GM19468 (cell line): ENCODE measurements around the gene EPB41L4A.
A peak's percentile ranks its signal among the peaks of the same experiment; 100 is the strongest.

ENCODE experiments used
- ATAC-seq: cut with Tn5 transposase; IDR thresholded peaks from one replicate; pipeline ENCODE4 v1.9.1; 2021; ENCODE audit warnings: mild to moderate bottlenecking, moderate library complexity, moderate number of reproducible peaks; ENCODE audit not compliant: unreplicated experiment; ENCODE audit errors: extremely low read depth

Gene EPB41L4A

GRCh38 chr5:112356178-112356956, 62.7 kb downstream of the EPB41L4A start:
- no peak for ATAC-seq

GRCh38 chr5:112355058-112355685, 63.9 kb downstream of the EPB41L4A start:
- ATAC-seq = no peak

- no peak for ATAC-seq
Measured at GRCh38 chr5:112353678-112354077, 65.4 kb downstream of the EPB41L4A start.

- no peak for ATAC-seq
Measured at GRCh38 chr5:112351225-112351624, 67.9 kb downstream of the EPB41L4A start.

DNA sequence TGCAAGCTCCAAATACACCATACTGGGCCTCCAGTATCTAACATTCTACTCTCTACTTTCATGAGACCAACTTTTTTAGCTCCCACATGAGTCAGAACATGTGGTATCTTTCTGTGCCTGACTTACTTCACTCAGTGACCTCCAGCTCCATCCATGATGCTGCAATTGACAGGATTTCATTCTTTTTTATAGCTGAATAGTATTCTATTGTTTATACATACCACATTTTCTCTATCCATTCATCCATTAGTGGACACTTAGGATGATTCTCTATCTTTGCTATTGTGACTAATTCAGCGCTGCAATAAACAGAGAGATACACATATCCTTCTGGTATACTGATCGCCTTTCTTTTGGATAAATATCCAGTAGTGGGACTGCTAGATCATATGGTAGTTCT, 68.5 kb downstream of the EPB41L4A start:
- ATAC-seq = no peak

DNA sequence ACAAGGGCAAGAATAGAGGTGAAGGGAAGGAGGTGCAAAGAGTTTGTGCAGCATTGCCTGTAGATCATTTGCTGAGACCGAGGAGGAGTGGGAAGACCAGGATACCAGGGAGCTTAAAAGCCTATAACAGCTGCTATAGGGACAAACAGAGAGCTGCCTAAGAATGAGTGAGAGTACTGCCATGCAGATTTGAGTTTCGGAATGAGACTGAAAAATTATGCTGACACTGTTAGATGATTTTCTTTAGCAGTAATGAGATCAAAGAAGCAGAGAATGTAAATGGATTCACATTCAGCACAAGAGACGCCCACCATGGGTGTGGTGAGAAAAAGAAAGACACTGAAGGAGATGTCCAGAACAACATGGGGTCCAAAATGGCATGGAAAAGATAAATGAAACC, 69.7 kb downstream of the EPB41L4A start:
- ATAC-seq = no peak

DNA sequence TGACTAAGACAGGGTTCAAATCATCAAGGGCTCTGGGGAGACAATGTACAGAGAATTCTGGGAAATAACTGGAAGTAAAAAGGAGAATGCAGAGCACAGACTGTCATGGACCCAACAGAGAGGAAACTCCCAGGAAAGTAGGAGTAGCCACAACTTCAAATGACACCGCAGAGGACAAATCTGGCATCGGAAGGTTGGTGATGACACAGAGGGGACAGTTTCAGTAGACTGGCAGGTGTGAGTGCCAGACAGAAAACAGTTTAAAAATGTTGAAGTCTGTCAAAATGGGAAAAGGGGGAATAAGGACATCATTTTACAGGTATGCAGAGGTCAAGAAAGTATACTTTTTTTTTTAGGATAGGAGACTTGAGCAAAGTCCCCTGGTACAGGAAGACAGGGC, 70.2 kb downstream of the EPB41L4A start:
- no peak for ATAC-seq

GRCh38 chr5:112348387-112348786, 70.7 kb downstream of the EPB41L4A start:
- no peak for ATAC-seq

GRCh38 chr5:112346411-112347044, 72.5 kb downstream of the EPB41L4A start:
- ATAC-seq = peak; percentile 66

DNA sequence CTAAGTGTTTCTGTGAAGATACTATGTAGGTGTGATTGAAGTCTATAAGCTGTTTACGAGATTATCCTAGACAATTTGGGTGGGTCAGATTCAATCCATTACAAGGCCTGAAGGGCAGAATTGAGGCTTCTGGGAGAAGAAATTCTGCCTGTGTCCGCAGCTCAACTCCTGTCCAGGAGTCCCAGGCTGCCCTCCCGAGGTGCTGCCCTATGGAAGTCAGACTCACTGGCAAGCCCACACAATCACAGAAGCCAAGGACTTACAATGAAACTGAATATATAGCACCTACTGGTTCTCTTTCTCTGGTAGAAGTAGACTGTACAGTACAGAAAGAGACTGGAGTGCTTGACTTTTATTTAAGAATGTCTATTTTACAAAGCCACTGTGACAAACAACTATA, 74.5 kb downstream of the EPB41L4A start:
- ATAC-seq = no peak

- no peak for ATAC-seq
Measured at GRCh38 chr5:112342389-112342788, 76.7 kb downstream of the EPB41L4A start.

DNA sequence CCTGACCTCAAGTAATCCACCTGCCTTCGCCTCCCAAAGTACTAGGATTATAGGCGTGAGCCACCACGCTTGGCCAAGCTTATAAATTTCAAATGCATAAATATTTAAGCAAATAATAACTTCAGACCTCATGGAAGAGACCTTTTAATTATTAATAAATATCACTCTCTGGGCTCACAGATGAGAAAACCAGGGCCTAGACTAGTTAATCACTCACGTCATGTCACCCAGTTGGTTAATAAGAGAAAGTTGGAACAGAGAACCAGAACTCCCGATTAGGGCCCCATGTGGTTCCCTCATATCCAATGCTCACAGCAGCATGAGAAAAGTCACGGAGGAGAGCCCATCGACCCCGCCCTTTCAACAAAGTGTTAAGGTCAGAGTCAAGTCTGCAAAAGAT, 79.3 kb downstream of the EPB41L4A start:
- no peak for ATAC-seq

DNA sequence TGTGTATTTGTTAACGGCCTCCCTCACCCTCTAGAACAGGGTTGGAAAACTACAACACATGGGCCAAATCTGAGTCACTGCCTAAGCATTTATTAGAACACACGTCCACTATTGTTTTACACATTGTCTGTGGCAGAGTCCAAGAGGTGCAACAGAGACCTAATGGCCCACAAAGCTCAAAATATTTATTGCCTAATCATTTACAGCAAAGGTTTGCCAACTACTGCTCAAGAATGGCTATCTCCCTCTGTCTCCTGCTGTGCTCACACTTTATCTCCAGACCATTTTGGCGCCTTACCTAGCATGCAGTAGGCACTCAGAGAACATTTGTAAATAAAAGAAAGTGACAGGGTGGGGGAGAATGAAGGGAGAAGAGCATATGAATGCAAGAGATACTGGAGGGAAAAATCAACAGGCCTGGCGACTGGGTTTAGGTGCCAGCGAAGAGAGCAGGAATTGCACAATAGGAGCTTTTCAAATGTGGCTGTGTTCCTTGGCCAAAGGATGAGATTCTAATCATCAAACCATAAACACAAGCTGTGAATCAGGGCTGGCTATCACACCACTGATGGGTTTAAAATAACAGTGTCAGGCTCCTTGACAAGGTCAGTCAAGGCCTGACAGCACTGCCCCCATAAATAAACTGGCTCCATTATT, 80.3 kb downstream of the EPB41L4A start:
- ATAC-seq = no peak

DNA sequence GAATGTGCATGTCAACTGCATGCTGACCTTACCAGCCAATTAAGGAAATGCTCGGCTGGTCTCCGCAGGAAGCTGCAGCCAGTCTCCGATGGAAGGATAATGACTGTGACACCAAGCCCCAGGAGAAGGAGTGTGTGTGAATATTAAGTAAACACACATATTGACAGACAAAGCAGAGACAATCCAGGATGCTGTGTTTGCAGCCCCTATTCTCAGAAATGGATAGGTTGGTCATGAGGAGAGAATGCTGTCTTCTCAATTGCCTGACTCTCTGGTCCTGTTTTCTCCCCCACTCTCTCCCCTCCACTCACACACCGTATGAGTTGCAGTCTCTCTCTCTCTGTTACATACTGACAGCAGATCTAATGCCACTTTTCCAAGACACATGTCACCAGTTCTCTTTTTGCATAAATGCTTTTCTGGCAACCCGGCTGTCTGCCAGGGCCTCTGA, 85.7 kb downstream of the EPB41L4A start:
- ATAC-seq = no peak

DNA sequence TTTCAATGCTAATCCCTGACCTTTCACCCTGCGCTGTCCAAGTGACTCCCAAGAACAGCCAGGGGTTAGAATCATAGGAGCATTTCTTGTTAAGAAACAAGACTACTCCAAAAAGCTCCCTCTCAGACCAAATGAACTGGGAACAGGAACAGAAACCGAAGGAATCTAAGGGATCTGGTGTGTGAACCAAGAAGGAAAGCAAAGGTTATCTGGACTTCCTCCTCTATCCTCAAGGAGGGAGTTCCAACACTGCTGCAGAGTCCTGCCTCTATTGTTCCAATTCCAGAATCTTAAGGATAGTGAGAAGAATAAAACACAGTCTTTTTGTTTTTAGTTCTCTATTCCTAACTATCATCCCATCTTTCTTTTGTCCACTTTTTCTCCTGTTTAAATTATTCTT, 87.2 kb downstream of the EPB41L4A start:
- no peak for ATAC-seq

DNA sequence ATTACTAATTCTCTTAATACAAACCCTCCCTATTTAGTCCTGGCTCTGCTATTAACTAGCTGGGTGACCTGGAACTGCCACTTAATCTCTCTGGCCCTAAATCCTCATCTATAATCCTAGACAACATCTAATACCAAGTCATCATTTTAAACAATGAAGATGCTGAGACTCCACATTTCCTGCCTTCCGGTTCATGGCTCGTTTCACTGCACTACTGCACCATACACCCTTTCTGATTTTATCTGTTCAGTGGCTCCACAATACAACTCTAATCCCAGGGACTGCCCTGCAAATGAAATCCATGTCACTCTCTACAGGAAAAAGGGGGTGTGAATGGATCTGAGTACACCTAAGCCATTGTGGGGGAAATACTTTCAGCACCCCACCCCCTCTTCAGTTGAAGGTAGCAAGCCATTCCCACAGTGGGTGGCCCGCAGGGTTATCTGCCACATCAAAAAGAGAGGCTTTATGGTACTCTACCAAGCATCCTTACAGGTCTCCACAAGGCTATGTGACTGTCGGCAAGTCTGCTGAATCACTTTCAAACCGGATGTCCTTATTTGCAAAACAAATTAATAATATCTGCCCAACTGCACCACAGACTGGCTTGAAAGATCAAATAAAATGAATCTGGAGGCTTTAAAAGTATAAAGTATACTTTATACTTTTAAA, 89.5 kb downstream of the EPB41L4A start:
- ATAC-seq = peak; percentile 72

- no peak for ATAC-seq
Measured at GRCh38 chr5:112323166-112323565, 95.9 kb downstream of the EPB41L4A start.

GRCh38 chr5:112320408-112320807, 98.7 kb downstream of the EPB41L4A start:
- ATAC-seq = no peak

DNA sequence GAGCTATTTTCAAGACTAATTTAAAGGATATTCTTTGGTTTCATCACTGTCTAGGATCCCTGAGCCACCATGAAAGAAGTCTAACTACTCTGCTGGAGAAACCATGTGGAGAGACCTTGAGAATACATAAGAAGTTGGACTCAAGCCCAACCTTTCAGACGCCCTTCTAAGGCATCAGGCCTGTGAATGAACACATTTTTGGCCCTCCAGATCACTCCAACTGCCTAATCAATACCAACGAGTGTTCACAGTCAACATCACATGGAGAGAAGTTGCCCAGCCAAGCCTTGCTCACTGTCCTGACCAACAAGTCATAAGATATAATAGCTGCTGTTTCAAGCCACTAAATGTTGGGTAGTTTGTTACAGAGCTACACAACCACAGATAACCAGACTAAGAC, 100.7 kb downstream of the EPB41L4A start:
- ATAC-seq = no peak

DNA sequence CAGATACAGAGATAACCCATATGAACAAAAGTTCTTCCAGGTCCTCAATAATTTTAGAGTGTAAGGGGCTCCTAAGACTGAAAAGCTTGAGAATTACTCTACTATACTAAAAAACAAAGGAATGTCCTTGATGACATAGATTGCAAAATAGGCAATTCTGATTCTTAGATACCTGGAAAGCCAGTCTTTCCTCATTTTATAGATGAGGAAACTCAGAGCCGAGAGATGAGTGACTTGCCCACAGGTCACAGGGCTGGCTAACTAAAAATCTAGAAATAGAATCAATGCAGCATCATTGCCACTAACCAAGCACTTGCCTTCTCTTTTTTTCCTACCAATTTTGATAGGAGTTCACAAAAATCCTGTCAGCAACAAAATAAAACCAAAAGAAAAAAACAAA, 101.2 kb downstream of the EPB41L4A start:
- ATAC-seq = no peak
